Activated T-cell treated with anti-CD3 and anti-CD28 coated beads, Interleukin-2, amount 50 U/mL, for 48 hours (primary cell): ENCODE measurements around the gene MIF.
"Not testable (repeated sequence)": the region's sequence is repeated elsewhere in the genome, so short reads cannot be mapped to it uniquely, and the experiment has no call there.

Source experiments
- DNase-seq, 2 experiments: peaks; one replicate each; pipeline ENCODE4 v3.0.0-alpha.2; 2020

The MIF gene

DNA sequence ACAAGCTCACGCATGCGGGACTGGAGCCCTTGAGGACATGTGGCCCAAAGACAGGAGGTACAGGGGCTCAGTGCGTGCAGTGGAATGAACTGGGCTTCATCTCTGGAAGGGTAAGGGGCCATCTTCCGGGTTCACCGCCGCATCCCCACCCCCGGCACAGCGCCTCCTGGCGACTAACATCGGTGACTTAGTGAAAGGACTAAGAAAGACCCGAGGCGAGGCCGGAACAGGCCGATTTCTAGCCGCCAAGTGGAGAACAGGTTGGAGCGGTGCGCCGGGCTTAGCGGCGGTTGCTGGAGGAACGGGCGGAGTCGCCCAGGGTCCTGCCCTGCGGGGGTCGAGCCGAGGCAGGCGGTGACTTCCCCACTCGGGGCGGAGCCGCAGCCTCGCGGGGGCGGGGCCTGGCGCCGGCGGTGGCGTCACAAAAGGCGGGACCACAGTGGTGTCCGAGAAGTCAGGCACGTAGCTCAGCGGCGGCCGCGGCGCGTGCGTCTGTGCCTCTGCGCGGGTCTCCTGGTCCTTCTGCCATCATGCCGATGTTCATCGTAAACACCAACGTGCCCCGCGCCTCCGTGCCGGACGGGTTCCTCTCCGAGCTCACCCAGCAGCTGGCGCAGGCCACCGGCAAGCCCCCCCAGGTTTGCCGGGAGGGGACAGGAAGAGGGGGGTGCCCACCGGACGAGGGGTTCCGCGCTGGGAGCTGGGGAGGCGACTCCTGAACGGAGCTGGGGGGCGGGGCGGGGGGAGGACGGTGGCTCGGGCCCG lies at the start of gene MIF:
Gene MIF, plus strand, starts transcription at position 439 of the 765 bp plus-strand sequence. Its CDS starts 92 bp downstream, at position 531.
- peak; percentile 100 for DNase-seq

DNA sequence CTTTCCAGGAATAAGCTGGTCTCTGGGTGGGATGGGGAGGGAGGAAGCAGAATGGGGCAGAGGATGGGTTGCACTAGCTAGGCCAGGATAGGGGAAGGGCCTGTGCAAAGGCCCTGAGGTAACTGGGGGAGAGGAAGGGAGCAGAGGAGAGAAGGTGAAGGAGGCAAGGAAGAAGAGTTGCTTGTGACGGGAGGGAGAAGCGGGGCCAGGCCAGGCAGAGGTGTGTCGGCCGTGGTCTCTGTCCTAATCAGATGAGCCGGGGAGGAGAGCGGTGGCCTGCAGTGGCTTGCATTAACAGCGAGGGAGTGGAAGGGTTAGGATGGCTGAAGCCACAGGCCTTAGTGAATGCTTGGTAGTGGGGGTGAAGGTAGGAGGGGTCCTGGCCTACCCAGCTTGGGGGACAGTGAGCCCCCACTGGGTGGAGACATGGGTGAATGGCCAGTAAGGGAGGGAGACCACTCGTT lies 49.4 kb upstream of the MIF start:
- no peak for DNase-seq

DNA sequence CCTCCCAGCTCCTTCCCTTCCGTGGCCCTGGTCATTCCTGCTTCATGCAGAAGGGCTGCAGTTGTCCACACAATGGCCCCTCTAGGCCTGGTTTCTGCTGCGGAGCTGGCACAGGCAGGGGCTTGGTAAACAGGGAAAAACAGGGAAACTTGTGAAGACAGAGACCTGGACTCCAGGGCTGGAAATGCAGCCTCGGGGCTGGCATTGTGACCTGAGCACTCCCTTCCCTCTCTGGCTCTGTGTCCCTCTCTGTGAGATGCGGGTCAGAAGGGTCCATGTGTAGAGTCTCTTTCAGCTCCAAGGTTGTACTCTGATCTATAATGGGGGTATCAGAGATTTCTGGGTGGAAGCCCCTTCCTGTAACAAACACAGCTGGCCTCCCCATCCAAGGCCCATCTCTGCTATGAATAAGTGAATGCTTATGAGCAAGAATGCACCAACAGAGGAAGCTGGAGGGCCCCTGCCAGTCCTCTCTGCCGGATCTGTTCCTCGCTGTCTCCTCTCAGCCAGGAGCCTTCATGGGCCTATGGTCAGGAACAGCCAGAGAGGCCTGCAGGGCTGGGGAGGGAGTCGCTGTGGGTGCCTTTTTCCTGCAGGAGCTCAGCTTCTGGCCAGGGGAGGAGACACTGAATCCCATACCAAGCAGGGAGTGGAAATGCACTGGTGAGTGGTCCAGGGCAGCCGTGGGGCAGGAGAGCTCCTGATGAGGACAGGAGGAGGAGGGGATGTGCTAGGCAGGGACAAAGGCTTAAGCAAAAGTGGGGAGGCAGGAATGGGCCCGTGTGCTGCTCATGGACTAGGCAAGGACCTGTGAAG lies 48.7 kb upstream of the MIF start:
- no peak for DNase-seq

DNA sequence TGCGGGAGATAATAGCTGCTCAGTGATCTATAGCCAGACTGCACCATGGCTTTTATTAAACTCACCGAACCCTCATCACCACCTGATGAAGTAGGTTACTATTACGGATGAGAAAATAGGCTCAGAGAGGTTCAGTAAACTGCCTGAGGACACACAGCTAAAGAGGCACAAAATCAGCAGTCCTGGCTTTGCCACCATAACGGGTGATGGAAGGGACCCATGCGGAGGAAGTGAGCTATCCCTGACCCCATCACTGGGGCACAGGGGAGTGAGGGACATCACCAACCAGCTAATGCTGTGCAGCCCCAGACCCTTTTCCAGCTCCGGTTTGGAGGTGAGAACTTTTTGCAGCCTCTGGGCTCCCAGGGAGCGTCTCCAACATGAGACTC lies 48.1 kb upstream of the MIF start:
- DNase-seq, result no peak

DNA sequence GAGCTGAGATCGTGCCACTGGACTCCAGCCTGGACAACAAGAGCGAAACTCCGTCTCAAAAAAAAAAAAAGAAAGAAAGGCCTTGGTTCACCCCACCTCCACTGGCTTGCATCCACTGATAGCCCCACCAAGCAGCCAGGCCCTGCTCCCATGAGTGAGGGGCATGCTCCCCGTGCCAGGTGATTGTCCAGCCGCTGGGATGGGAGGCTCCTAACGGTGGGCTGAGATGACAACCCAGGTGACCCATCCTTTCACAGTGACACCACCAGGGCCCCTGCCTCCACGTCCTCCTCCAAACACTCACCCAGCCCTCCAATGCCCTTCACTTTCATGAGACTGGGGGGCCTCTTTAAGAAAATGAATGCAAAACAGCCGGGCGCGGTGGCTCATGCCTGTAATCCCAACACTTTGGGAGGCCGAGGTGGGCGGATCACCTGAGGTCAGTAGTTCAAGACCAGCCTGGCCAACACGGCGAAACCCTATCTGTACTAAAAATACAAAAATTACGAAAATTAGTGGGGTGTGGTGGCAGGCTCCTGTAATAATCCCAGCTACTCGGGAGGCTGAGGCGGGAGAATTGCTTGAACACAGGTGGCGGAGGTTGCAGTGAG lies 46.8 kb upstream of the MIF start:
- no peak for DNase-seq

DNA sequence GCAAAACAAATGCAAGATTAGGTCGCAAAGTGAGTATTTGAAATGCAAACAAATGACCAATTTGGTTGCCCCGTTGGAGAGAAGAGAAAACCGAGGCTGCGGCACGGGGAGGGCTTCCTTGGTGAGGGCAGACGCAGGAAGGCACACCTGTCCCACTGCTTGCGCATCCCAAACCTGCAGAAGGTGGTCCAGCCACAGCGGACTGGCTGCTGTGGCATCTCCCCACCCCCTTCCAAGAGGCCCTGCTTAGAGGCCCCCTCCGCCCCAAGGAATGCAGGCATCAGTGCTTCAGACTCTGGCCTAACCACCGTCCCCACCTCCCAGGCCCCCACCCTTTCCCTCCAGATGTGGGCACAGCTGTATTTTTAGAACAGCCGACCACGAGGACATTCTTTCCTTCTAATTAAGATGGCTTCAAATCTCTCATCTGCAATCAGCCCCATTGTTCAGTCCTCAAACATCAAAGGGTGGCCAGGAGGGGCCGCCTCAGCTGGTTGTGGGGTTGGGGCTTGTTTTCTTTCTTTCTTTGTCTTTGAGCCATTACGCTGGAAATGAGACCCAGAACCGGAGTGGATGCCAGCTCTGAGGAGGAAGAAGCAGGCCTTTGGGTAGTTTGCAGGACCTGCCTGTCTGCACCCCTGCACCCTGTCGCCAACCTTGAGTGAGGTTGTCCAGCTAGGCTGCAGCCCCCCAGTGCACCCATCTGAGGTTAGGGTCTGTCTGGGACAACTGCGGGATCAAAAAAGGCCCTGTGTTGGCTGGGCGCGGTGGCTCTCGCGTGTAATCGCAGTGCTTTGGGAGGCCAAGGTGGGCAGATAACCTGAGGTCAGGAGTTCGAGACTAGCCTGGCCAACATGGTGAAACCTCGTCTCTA lies 46.0 kb upstream of the MIF start:
- no peak for DNase-seq

DNA sequence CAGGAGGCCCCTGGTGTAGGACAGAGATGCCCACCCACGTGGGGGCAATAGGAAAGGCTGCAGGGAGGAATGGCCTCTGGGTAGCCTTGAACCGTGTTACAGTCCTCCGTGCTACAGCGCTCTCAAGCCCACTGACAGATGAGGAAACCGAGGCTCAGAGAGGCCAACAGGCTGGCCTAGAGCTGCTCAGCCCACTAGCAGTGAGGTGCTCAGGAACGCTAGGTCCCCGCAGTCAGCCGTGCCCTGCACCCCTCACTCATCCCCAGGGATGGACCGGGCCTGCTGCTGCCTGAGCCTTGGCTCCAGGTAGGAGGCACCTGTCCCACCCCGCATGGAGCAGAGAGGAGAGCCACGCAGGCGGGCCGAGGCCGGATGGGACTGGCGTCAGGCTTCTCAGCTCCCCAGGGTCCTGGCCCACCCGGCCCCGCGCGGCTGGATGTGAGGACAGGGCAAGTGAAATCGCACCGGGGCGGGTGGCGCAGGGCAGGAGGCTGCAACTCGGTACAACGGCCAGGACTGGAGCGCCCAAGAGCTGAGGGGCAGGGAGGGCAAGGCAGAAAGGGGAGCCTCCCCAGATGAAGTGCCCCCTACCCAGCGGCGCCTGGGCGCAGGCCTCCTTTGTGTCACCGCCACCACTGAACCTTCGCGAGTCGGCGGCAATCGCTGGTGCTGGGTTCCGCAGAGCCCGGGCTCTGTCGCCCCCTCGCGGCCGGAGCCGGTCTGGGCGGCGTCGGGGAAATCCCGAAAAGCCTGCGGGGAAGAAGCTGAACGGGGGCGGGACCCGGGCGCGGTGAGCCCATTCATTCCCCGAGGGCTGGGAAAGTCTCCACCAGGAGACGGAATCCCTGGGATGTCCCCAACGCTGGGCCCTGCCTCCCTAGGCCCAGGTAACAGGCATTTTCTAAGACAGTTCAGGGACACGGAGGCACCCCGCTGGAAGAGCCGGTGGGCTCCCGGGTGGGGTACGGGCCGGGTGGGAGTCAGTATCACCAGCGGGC lies 44.9 kb upstream of the MIF start:
- peak; percentile 94 to 95 for DNase-seq

DNA sequence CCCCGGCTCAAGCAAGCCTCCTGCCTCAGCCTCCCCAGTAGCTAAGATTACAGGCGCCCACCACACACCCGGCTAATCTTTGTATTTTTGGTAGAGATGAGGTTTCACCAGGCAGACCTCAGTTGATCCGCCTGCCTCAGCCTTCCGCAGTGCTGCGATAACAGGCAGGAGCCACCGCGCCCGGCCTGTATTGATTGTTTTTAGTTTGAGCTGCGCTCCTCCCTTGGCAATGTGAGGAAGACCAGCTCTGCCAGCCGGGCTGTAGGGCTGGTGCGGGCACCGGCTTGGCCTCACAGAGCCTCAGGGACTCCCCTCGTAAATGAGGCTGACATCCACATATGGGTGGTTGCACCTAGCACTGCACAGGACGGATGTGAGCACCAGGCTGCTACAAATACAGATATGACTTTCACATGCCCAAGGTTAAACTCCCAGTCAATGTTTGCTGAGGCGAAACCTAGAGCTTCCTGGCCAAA lies 44.0 kb upstream of the MIF start:
- no peak for DNase-seq

DNA sequence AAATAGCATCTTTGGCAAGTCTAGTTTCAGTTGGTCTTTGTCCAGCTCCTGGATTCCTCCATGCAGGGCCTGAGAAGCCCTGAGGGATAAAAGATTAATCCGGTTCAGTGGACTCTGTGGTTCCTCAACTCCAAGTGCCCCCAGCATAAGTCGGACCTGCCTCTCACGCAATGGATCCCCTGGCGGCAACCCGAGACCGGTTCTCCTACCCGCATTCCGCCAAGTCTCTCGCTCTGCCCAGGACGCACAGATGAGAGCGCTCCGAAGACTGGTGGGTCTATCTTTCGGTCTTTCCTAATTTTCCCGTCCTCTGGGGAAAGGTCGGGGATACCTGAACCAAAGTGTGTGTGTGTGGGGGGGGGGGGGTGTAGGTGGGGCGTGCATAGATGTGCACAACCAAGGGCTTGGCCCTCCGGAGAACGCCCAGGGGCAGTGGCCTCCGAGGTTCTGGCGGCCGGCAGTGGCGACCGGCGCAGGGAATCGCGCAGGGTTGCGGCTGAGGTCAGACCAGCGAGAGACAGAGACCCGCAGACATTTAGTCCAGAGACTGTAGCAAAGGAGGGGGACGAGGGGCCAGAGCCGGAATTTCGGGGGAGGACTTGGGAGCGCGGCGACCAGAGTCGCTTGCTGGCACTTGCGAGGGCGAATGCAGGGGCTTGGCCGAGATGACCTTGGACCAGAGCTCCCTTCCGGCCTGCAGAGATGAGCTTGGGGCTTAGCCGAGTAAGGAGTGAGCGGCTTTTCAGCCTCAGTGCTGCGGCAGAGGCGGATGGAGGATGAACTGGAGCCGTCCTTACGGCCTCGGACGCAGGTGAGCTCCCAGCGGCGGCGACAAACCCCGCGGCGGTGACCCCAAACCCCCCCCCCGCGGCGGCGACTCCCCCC lies 37.2 kb upstream of the MIF start:
- DNase-seq, result peak; percentile 45 to 47

DNA sequence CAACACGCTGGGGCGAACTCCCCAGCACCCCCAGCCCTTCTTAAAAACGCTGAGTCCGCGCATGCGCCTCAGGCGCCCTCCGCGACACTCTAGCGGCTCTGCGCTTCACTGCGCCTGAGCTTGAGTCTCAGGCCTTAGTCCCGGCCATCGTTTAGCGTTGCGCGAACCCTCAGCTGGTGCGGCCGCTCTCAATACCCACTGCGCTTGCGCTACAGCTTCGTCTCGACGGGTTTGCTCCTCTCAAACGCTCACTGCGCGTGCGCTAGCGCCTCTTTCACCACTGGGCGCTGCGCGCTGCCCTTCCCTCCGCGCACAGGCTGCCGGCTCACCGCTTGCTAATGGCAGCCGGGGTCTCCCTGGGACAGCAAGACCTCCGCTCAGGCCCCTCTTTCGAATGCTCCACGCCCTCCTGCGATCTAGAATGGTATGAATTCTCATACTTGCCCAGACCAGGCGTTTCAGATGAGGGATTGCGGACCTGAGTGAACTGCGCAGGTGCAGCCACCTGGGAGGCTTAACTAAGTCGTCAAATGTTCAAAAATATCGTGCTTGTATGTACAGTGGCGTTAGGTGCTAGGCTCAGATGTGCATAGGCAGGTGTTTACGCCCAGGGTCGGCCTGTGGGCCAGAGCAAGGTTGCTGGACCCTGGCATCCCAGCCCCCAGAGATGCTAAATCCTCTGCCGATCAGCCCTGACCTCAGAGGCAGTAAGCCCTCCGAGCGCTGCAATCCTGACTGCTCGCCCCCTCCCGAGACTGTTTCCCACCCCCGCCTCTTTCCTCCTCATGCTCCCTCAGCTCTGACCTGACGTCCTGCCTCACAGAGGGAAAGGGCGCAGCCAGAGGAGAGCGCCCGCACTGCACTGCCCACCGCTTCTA lies 36.3 kb upstream of the MIF start, which contains the start of gene SLC2A11:
Gene SLC2A11, plus strand, starts transcription at position 270 of the 878 bp plus-strand sequence. Its CDS starts 125 bp downstream, at position 395.
- DNase-seq, result peak; percentile 95 to 96

DNA sequence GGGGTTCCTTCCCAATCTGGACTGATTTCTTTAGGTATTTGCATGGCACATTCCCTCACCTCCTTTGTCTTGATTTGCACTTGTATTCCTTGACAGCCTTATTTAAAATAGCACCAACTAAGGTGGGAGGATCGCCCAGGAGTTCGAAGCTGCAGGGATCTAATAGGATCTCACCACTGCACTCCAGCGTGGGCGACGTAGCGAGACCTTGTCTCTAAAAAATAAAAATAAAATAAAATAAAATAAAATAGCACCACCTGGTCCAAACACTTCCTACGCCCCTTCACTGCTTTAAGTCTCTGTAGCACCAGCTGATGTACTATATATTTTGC lies 35.7 kb upstream of the MIF start:
- no peak for DNase-seq

DNA sequence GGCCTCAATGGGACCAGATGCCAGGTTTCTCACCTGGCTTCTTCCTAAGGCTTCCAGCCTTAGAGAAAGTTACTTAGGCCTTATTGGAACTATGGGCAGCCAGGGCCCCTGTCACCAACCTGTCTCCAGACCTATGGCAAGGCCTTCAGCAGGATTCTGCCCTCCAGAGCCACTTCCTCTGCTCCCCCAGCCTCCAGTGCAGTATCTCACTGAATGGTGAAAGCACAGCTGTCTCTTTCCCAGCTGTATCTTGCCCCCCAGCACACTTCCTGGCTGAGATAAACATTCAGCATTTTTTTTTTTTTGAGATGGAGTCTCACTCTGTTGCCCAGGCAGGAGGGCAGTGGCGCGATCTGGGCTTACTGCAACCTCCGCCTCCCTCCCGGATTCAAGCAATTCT lies 35.0 kb upstream of the MIF start:
- DNase-seq, result no peak

DNA sequence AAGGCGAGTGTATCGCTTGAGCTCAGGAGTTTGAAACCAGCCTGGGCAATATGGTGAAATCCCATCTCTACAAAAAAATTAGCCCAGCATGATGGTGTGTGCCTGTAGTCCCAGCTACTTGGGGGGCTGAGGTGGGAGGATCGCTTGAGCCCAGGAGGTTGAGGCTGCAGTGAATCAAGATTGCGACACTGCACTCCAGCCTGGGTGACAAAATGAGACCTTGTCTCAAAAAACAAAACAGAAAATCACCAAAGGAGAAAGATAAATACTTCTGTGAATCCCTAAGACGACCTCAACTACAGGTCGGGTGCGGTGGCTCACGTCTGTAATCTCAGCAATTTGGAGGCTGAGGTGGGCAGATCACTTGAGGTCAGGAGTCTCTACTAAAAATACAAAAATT lies 34.0 kb upstream of the MIF start:
- not testable (repeated sequence) for DNase-seq

DNA sequence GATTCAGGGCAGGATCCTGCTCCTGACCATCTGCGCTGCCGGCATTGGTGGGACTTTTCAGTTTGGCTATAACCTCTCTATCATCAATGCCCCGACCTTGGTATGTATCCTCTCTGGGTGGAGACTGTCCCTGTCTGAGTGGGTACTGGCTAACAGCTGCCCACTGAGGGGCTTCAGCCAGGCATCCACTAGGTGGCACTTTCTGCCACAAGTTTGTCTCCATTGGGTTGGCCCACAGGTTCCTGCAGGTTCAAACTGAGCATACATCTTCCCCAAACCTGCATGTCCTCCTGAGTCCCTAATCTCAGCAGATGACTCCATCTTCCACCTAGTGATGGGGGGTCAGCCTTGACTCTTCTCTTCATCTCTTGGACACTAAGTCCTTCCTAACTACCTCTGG lies 32.1 kb upstream of the MIF start:
- DNase-seq, result peak in 1 of 2 experiments; percentile 54

DNA sequence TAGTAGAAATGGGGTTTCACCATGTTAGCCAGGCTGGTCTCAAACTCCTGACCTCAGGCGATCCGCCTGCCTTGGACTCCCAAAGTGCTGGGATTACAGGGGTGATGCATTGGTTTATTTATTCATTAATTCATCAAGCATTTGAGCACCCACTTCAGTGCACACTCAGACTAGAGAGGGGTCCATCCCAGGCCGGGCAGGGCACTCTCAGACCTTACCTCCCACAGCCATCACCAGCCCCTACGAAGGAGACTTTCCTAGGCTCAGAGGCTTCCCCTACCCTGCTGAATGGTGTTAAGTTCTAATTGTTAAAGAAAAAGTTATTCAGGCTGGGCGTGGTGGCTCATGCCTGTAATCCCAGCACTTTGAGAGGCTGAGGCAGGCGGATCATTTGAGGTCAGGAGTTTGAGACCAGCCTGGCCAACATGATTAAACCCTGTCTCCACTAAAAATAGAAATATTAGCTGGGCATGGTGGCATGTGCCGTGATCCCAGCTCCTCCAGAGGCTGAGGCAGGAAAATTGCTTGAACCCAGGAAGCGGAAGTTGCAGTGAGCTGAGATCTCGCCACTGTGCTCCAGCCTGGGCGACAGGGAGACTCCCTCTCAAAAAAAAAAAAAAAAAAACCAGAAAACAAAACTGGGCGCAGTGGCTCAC lies 29.6 kb upstream of the MIF start:
- DNase-seq, result not testable (repeated sequence)

DNA sequence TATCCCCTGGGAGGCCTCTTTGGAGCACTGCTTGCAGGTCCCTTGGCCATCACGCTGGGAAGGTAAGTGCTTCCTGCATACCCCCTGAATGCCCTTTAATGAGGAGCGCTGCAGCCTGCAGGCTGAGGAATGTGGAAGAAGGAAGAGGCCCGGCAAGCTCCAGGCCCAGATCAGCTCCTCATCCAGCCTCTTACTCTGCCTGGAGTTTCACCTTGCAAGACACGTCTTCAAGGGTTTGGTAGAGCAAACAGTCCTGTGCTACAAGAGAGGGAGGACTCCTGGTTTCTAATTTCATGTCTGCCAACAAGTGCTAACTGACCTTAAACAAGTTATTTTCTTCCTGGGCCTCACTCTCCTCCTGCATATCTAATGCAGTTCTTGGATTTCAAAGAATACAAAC lies 25.6 kb upstream of the MIF start:
- no peak for DNase-seq

DNA sequence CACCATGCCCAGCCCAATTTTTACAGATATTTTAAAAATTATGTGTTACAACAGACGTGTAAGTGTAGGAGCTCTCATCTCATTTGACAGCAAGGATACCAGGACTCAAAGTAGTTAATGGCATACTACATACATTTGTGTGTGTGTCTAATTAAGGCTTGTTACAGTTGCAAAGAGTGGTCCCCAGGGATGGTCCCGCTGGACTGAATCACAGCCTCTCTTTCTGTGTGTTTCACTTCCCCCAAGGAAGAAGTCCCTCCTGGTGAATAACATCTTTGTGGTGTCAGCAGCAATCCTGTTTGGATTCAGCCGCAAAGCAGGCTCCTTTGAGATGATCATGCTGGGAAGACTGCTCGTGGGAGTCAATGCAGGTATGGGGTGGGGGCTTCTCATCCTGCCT lies 19.3 kb upstream of the MIF start:
- no peak for DNase-seq

DNA sequence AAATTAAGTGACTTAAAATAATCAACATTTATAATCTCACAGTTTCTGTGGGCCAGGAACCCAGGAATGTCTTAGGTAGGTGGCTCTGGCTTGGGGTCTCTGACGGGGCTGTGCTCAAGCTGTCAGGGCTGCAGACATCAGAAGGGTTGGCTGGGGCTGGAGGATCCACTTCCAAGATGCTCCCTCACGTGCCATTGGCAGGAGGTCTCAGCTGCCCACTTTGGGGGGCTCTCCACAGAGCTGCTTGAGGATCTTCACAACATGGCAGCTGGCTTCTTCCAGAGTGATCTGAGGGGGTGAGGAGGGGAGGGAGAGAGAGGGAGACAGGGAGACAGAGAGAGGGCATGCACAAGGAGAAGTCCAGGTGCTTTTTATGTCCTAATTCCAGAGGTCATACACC lies 18.4 kb upstream of the MIF start:
- DNase-seq, result no peak

DNA sequence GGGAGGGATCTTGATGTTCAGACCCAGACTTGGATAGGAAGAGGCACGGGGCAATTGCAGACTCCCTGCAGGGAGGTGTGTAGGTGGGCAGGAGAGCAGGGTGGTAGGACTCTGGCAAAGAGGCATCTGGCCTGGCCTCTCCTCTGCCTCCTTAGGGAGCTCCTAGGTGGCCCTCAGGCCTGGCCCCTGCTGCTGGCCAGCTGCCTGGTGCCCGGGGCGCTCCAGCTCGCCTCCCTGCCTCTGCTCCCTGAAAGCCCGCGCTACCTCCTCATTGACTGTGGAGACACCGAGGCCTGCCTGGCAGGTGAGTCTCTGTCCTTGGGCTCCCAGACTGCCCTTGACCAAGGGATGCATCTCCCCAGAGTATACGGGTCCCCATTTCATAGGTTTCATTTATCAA lies 16.6 kb upstream of the MIF start:
- no peak for DNase-seq
